GM19455 (cell line): ENCODE measurements around the gene OPN3.
"Not testable (repeated sequence)": the region's sequence is repeated elsewhere in the genome, so short reads cannot be mapped to it uniquely, and the experiment has no call there.

Experiments used
- ATAC-seq: cut with Tn5 transposase; IDR thresholded peaks from one replicate; pipeline ENCODE4 v1.9.1; 2021; ENCODE audit not compliant: unreplicated experiment

Gene OPN3

GRCh38 chr1:241640149-241640866 is at the start of gene OPN3, which contains the start of gene CHML:
Gene OPN3 (minus strand): TSS chr1:241640369. CDS start chr1:241640254, 115 bp downstream.
Gene CHML (minus strand): TSS chr1:241640369. CDS start chr1:241635766, 4,603 bp downstream.
- ATAC-seq: peak; percentile 92

GRCh38 chr1:241688940-241689368 is 48.8 kb upstream of the OPN3 start:
- ATAC-seq: no peak

GRCh38 chr1:241684108-241684507 is 43.9 kb upstream of the OPN3 start:
- ATAC-seq: no peak

- no peak for ATAC-seq
These were observed 42.8 kb upstream of the OPN3 start for GRCh38 chr1:241682921-241683320.

- not testable (repeated sequence) for ATAC-seq
These were observed 41.8 kb upstream of the OPN3 start for GRCh38 chr1:241681861-241682448.

GRCh38 chr1:241679961-241680360 is 39.8 kb upstream of the OPN3 start:
- ATAC-seq: no peak

- no peak for ATAC-seq
These were observed 39.2 kb upstream of the OPN3 start for GRCh38 chr1:241679404-241679803.

GRCh38 chr1:241678536-241678935 is 38.4 kb upstream of the OPN3 start:
- no peak for ATAC-seq

- ATAC-seq: peak; percentile 89
These were observed 37.0 kb upstream of the OPN3 start for GRCh38 chr1:241677201-241677600.

- no peak for ATAC-seq
These were observed 35.8 kb upstream of the OPN3 start for GRCh38 chr1:241675983-241676382.

- ATAC-seq: no peak
These were observed 34.7 kb upstream of the OPN3 start for GRCh38 chr1:241674805-241675384.

- ATAC-seq: no peak
These were observed 32.1 kb upstream of the OPN3 start for GRCh38 chr1:241672301-241672700.

- ATAC-seq: no peak
These were observed 26.2 kb upstream of the OPN3 start for GRCh38 chr1:241666419-241666818.

GRCh38 chr1:241660424-241660972 is 20.3 kb upstream of the OPN3 start:
- no peak for ATAC-seq

- not testable (repeated sequence) for ATAC-seq
These were observed 18.8 kb upstream of the OPN3 start for GRCh38 chr1:241659016-241659415.

GRCh38 chr1:241658081-241658793 is 18.1 kb upstream of the OPN3 start:
- no peak for ATAC-seq

GRCh38 chr1:241654641-241655040 is 14.5 kb upstream of the OPN3 start:
- ATAC-seq: no peak

- no peak for ATAC-seq
These were observed 13.8 kb upstream of the OPN3 start for GRCh38 chr1:241654019-241654418.

- no peak for ATAC-seq
These were observed 11.8 kb upstream of the OPN3 start, which contains the start of gene WDR64 for GRCh38 chr1:241652012-241652411. Gene WDR64 (plus strand): TSS chr1:241652281. CDS start chr1:241652485, 204 bp downstream.

GRCh38 chr1:241648159-241648558 is 8.0 kb upstream of the OPN3 start:
- ATAC-seq: no peak

GRCh38 chr1:241647658-241648057 is 7.5 kb upstream of the OPN3 start:
- ATAC-seq: no peak
